Psoas muscle (tissue), 8 donors: ENCODE results near the gene BRAT1. TPM values are rescaled to one million over a fixed set of nuclear protein-coding genes. Genes with fewer than 3 reads are reported as not detected.

Experiments used
- ATAC-seq, 4 donors: fragments of 200-7000 bp; cut with Tn5 transposase; one replicate each; pipeline ENCODE4 v1.9.1; 2020; ENCODE audit warnings: moderate library complexity in 3 of 4, mild to moderate bottlenecking in 2 of 4
- DNase-seq, 2 donors: peaks; one replicate each; pipeline ENCODE4 v3.0.0-alpha.2; 2020
- H3K27ac ChIP-seq: fragments of 200-600 bp; one replicate; pipeline ENCODE4 v1.8.0; 2022
- H3K27me3 ChIP-seq, 3 donors: fragments of 200-600 bp in 1 of 3; one replicate each; pipeline versions ENCODE4 v1.6.1 to v1.8.0; 2013 to 2022; ENCODE audit warnings: low read length in 2 of 3, mild to moderate bottlenecking in 2 of 3, moderate library complexity in 1 of 3; ENCODE audit not compliant: insufficient read depth in 3 of 3
- H3K36me3 ChIP-seq, 2 donors: fragments of 200-600 bp in 1 of 2; one replicate each; pipeline versions ENCODE4 v1.6.1 to v1.8.0; 2013 to 2022; ENCODE audit warnings: low read depth in 1 of 2, mild to moderate bottlenecking in 1 of 2, moderate library complexity in 1 of 2; ENCODE audit not compliant: insufficient read depth in 1 of 2
- H3K4me1 ChIP-seq: fragments of 200-600 bp; one replicate; pipeline ENCODE4 v1.8.0; 2022
- H3K4me3 ChIP-seq: fragments of 200-600 bp; one replicate; pipeline ENCODE4 v1.8.0; 2022; ENCODE audit warnings: mild to moderate bottlenecking
- H3K9me3 ChIP-seq: fragments of 200-600 bp; one replicate; pipeline ENCODE4 v1.8.0; 2022
- CTCF ChIP-seq: fragments of 200-600 bp; IDR thresholded peaks from one replicate; pipeline ENCODE4 v1.8.0; 2022; ENCODE audit warnings: antibody characterized with exemption
- WGBS, 3 donors: extraction: QIAGEN DNeasy Blood & Tissue Kit; methylation state at CpG; one replicate each; pipeline versions ENCODE4 v1.1.6 to v1.1.7; 2013; 5-methylcytosine and 5-hydroxymethylcytosine counted together
- intact Hi-C, 2 donors: fragments of 100-400 bp; cut with DNase I; formaldehyde crosslinking; loops; one replicate each; pipeline versions ENCODE4 v1.11.0 to v1.14.2; 2022
- polyA plus RNA-seq, 3 donors: library from polyadenylated mRNA; stranded (reverse); fragments of 200-250 nt; gene quantifications; one replicate each; pipeline ENCODE4 v1.2.3, GENCODE V29; 2013
- total RNA-seq, 4 donors: library from RNA; stranded (reverse); fragmentation: NEBNext Ultra II Directional in 2 of 4; extraction: Animal tissue kit (Norgen Biotek cat#: 25700) in 2 of 4; gene quantifications; one replicate each; pipeline versions ENCODE4 v1.2.1 to v1.2.4, GENCODE V29; 2021 to 2023
- donor health status: healthy with polysubstance abuse.
- donor health status: DM: no; HTN: no; CAD: no; lungs with moderate emphysema.
- donor health status: Bipolar disorder and iron deficiency.
- donor health status: healthy.
- donor health status: DM: yes; HTN: yes; CAD: no.
- donor health status: DM: no; HTN: no; CAD: no.
- donor health status: DM: no; HTN: no; CAD: no.
- donor health status: DM: yes; HTN: yes; CAD: no.

Gene BRAT1
- total and polyA plus RNA-seq, 7 donors = 11.9 to 14.8 (median 13.2) TPM

- intact Hi-C loops = no loop called here
- peak in 1 of 2 donors; percentile 8 for DNase-seq
- no peak for ATAC-seq
- Histone ChIP-seq H3K4me1 (no peaks in the 10 kb centered on the region), H3K4me3 (no peak overlapping the region), H3K9me3 (no peaks in the 10 kb centered on the region), H3K36me3 (peaks cover 3 to 28% of the 10 kb centered on the region in 2 donors), H3K27ac (no peak overlapping the region), H3K27me3 (no peaks in the 10 kb centered on the region)
- WGBS, 3 donors = 74 to 84% (median 82%) methylated on average over 16 of the region's 16 CpGs
- TF ChIP-seq CTCF = no peak
Measured at GRCh38 chr7:2570021-2570420, 14.7 kb upstream of the BRAT1 start.

- Histone ChIP-seq H3K4me3 (no peak overlapping the region), H3K9me3 (no peaks in the 10 kb centered on the region), H3K27me3 (no peaks in the 10 kb centered on the region), H3K27ac (no peak overlapping the region), H3K36me3 (peaks cover 3 to 24% of the 10 kb centered on the region in 2 donors), H3K4me1 (no peaks in the 10 kb centered on the region)
- WGBS, 3 donors = 94 to 97% (median 95%) methylated on average over 14 of the region's 14 CpGs
- DNase-seq (peak in 1 of 2 donors; percentile 26), ATAC-seq (no peak)
- no peak for TF ChIP-seq CTCF
- intact Hi-C loops = loop anchor here (5.0 kb wide), 2 partner anchors 93 to 113 kb away; no protein-coding TSS in a partner anchor
Measured at GRCh38 chr7:2569421-2569820, 14.1 kb upstream of the BRAT1 start.

GRCh38 chr7:2568521-2569223 is 13.3 kb upstream of the BRAT1 start:
- DNase-seq (peak in 1 of 2 donors; percentile 33), ATAC-seq (no peak)
- no peaks in the 10 kb centered on the region for H3K9me3 ChIP-seq
- H3K36me3 ChIP-seq = peaks cover 3 to 18% of the 10 kb centered on the region in 2 donors
- 94 to 95% (median 94%) methylated on average over 24 of the region's 24 CpGs for WGBS, 3 donors
- intact Hi-C loops = loop anchor here (5.0 kb wide), 2 partner anchors 94 to 114 kb away; no protein-coding TSS in a partner anchor
- H3K27ac ChIP-seq = no peak overlapping the region
- H3K27me3 ChIP-seq = no peaks in the 10 kb centered on the region
- no peak overlapping the region for H3K4me3 ChIP-seq
- no peak for TF ChIP-seq CTCF
- H3K4me1 ChIP-seq = no peaks in the 10 kb centered on the region

- Histone ChIP-seq H3K9me3 (no peaks in the 10 kb centered on the region), H3K27me3 (no peaks in the 10 kb centered on the region), H3K4me3 (no peak overlapping the region), H3K36me3 (peaks cover 0 to 10% of the 10 kb centered on the region in 2 donors), H3K27ac (no peak overlapping the region), H3K4me1 (no peaks in the 10 kb centered on the region)
- TF ChIP-seq CTCF = peak; percentile 56
- DNase-seq = peak in 1 of 2 donors; percentile 51
- peak; percentile 62 to 81 (median 73) for ATAC-seq
- intact Hi-C loops = loop anchor here (2.0 to 5.0 kb wide), 3 partner anchors 95 to 115 kb away; no protein-coding TSS in a partner anchor
- 37 to 43% (median 37%) methylated on average over 16 of the region's 16 CpGs for WGBS, 3 donors
Measured at GRCh38 chr7:2567679-2568278, 12.5 kb upstream of the BRAT1 start.
